ENCODE measurements around the gene UBR7.
"Not testable (repeated sequence)": the region's sequence is repeated elsewhere in the genome, so short reads cannot be mapped to it uniquely, and the experiment has no call there.

Gene UBR7

GRCh38 chr14:93195316-93195999 lies 11.6 kb upstream of the UBR7 start:
- no peak for DNase-seq (ENCODE audit: low spot score)

DNA sequence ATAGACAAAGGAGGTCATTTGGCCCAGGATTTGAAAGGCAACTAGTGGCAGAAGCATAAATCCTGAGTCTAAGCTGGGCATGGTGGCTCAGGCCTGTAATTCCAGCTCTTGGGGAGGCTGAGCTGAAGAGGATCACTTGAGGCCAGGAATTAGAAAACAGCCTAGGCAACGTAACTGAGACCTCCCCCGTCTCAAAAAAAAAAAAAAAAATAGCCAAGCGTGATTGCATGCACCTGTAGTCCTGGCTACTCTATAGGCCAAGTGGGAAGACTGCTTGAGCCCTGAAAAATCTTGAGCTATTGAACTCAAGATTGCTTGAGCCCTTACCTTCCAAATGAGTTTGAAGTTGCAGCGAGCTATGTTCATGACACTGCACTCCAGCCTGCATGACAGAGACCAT lies 8.0 kb upstream of the UBR7 start:
- no peak for DNase-seq (ENCODE audit: low spot score)

GRCh38 chr14:93200553-93200952 lies 6.5 kb upstream of the UBR7 start:
- DNase-seq (ENCODE audit: low spot score): no peak

GRCh38 chr14:93201155-93201704 lies 5.8 kb upstream of the UBR7 start:
- DNase-seq (ENCODE audit: low spot score): no peak

DNA sequence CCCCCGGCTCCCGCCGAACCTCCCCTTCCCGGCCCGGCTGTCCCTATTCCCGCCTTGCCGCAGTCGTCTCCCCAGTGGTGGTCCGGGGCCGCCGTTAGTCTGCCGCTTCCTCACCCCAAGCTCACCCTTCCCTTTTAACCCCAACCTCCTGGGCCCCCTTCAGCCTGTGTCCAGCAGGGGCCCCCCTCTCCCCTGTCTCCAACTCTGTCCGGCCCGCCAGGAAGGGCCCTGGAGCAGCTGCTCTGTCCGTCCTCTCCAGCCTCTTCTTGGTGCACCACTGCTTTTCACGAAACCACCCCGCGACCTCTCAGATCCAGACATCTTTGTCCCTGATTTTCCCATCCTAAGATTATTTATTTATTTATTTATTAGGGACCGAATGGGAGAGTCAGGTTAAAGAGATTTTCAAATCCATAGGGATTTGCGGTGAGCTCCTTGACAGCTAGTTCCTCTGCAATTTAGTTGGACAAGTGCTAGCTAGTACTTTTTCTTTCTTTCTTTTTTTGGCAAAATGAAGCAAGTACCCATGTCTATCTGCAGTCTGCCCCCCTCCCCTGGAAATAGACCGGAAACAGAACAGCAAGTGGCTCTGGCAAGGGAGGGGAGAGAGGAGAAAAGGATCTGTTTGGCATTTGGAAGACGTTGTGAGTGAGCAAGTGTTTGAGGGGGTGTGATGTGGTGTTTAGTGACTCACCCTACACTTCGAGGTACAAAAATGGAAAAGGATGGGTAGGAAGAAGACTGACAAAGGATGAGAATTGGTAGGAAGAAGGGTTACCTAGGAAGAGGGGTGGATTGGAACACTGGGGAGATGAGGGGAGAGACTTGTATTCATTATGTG lies 632 bp downstream of the UBR7 start:
- DNase-seq (ENCODE audit: low spot score): peak; percentile 61

- DNase-seq (ENCODE audit: low spot score): no peak
Observed at GRCh38 chr14:93212432-93212831, 5.4 kb downstream of the UBR7 start.

DNA sequence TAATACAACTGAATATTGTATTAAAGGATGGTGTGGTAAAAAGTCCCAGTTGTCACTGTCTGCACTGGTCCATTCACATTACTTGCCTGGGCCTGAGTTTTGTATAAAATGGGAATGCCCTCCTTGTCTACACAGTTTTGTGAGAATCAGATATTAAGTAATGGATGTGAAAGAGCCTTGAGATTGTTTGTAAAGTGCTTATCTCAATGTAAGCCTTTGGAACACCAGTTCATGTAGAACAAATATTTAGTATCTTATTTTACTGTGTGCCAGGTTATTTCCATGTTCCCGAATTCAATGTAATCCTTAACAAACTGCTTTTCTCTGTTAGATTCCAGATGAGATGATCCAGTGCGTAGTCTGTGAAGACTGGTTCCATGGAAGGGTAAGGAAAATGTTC lies 7.5 kb downstream of the UBR7 start:
- DNase-seq (ENCODE audit: low spot score): no peak

DNA sequence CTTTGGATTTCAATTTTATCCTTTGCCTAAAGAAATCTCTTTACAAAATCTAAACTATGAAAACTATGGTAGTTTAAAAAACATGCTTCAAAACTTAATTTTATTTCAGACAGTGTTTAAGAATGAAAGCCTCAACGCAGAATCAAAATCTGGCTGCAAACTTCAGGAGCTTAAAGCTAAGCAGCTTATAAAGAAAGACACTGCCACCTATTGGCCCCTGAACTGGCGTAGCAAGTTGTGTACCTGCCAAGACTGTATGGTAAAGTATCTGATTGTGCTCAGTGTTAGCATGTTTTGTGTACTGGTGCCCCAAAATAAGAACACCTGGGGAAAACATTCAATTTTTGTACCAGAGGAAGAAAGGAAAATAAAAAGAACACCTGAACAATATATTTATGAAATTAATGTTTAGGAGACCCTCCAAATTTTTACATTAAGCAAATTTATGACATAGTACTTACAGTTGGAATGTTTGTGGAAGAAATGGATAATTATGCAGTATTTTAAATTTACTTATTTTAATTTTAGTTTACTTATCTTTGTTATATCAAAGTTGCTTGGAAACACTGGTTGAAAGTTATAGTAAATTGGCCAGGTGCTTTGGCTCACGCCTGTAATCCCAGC lies 12.2 kb downstream of the UBR7 start:
- DNase-seq (ENCODE audit: low spot score): peak; percentile 67

DNA sequence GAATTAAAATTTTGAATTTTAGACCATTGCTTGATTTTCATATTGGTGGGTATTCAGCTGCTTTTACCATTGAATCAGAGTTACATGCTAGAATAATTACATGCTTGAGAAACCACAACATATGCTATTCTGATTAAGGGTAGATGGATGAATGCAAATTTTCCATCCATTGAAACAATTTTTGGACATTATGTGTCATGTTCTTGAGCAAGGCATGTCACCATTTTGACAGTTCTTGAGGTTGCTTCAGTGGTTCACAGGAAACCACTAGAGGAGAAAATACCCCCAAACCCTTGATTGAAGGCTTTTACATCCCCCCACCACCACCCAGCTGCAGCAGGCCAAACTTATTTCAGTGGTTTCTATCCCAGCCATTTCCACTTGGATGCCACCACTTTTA lies 13.5 kb downstream of the UBR7 start:
- DNase-seq (ENCODE audit: low spot score): no peak

GRCh38 chr14:93223565-93223964 lies 16.5 kb downstream of the UBR7 start:
- no peak for DNase-seq (ENCODE audit: low spot score)

DNA sequence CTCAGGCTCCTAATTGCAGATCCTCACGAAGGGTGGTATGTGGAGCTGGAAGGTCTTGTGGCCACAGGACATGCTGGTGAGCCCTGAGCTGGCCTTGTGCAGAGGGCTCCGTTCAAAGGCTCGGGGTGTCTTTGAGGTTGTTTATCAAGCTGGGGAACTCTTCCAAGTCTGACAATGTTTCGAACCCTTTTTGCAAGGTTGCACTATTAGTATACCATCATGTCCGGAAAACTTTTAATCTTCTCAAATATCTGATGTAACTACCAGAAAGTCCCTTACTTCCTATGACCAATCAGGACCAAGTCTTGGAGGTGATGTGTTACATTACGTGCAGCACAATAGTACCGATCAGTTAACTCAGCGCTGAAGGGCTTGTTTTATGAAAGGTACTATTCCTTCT lies 21.5 kb downstream of the UBR7 start:
- no peak for DNase-seq (ENCODE audit: low spot score)

- DNase-seq (ENCODE audit: low spot score): no peak
Observed at GRCh38 chr14:93230539-93230938, 23.5 kb downstream of the UBR7 start.

DNA sequence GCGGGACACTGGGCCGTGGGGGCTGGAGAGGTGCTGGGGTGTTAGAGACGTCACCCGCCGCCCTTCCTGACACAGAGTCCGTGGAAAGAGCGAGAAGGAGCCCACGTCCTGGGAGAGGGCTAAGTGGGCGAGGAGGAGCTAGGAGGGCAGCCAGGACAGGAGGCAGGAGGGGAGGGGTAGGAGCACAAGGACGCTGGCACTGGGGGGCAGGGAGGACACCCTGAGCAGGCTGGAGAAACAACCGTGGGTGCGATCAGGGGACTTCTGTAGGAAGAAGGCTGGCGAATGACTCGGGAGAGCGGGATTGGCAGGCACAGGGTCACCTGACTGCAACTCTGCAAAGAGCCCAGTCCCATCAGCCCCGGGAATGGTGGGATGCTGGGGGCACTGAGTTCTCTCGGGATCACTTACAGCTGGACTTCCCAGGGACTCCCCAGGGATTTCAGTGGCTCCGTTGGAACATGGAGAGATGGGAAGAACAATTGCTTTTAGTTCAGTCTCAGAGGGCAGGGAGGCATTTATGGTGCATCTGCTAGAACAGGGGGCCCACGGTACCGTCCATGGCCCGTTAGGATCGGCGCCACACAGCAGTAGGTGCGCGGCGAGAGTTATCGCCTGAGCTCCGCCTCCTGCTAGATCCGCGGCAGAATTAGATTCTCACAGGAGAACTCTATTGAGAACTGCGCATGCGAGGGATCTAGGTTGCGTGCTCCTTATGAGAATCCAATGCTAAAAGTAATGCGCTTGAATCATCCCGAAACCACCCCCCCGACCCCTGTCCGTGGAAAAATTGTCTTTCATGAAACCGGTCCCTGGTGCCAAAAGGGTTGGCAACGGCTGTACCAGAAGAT lies 24.3 kb downstream of the UBR7 start:
- DNase-seq (ENCODE audit: low spot score): peak; percentile 61

GRCh38 chr14:93232159-93232558 lies 25.1 kb downstream of the UBR7 start:
- no peak for DNase-seq (ENCODE audit: low spot score)

- DNase-seq (ENCODE audit: low spot score): not testable (repeated sequence)
Observed at GRCh38 chr14:93233078-93233477, 26.0 kb downstream of the UBR7 start.

DNA sequence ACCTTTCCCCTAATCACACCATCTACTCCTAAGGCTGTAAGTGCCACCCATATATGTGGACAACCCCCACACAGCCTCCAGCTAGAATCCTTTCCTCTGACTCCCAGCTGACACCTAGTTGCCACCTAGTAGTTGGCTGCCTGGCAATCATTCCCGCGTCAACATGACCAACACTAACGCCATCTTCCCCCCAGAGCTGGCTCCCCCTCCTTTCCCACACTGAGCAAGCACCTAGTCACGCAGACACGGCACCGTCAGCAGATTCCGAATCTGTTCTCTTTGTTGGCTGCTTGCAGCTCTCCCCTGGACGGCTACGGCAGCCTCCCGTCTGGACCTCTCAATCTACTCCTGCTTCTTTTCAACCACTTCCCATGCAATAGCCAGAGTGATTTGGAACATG lies 27.7 kb downstream of the UBR7 start:
- peak; percentile 96 for DNase-seq (ENCODE audit: low spot score)

- DNase-seq (ENCODE audit: low spot score): peak; percentile 80
Observed at GRCh38 chr14:93239869-93240677, 33.0 kb downstream of the UBR7 start.

- DNase-seq (ENCODE audit: low spot score): no peak
Observed at GRCh38 chr14:93240678-93241000, 33.6 kb downstream of the UBR7 start.

GRCh38 chr14:93245764-93246420 lies 38.8 kb downstream of the UBR7 start:
- DNase-seq (ENCODE audit: low spot score): no peak

- DNase-seq (ENCODE audit: low spot score): no peak
Observed at GRCh38 chr14:93246534-93246933, 39.5 kb downstream of the UBR7 start.

Measured in kidney tubule cell (primary cell).